ENCODE measurements around the gene DPP3. TPM values are rescaled to one million over a fixed set of nuclear protein-coding genes. Genes with fewer than 3 reads are reported as not detected.
"Not testable (repeated sequence)": the region's sequence is repeated elsewhere in the genome, so short reads cannot be mapped to it uniquely, and the experiment has no call there.

DPP3 gene
- total and polyA plus RNA-seq, 9 donors, result 18.5 to 27.2 (median 23.0) TPM

DNA sequence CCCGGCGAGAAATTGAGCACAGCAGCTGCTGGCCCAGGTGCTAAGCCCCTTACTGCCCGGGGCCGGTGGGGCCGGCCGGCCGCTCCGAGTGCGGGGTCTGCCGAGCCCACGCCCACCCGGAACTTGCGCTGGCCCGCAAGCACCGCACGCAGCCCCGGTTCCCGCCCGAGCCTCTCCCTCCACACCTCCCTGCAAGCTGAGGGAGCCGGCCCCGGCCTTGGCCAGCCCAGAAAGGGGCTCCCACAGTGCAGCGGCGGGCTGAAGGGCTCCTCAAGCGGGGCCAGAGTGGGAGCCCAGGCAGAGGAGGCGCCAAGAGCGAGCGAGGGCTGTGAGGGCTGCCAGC is 39.3 kb upstream of the DPP3 start:
- not testable (repeated sequence) for H3K27ac ChIP-seq (ENCODE audit: low read length); H3K4me3 ChIP-seq (ENCODE audit: low read length); H3K27me3 ChIP-seq (ENCODE audit: control insufficient read depth, insufficient read depth, low read length); H3K9me3 ChIP-seq (replicated peaks; ENCODE audit: control insufficient read depth, low read depth, low read length); H3K4me1 ChIP-seq (ENCODE audit: control insufficient read depth, insufficient read depth, low read length); DNase-seq
- WGBS (ENCODE audit: insufficient coverage), result 89% methylated on average over 18 of the region's 27 CpGs
- H3K36me3 ChIP-seq (ENCODE audit: control insufficient read depth, insufficient read depth, low read length), result peaks cover 14% of the 10 kb centered on the region

DNA sequence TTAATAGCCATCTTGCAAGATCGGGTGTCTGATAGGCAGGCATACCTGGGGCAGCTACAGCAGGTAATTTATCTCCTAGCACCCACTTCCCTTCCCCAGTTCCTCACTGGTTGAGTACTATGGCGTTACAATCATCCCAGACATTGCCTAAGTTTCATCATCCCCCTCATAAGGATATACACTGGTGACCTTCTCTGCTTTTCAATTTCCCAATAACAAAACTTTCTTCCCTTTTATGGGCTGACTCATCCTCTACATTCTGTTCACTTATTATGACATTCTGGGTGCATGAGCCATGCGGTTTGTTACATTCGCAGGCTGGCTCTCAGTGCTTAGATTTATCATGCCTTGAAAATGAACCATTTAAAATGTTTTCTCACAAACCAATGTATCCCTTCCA is 36.6 kb upstream of the DPP3 start:
- no peaks in the 10 kb centered on the region for H3K27me3 ChIP-seq (ENCODE audit: control insufficient read depth, insufficient read depth, low read length)
- DNase-seq, result no peak
- H3K36me3 ChIP-seq (ENCODE audit: control insufficient read depth, insufficient read depth, low read length), result no peaks in the 10 kb centered on the region
- peaks cover 2% of the 10 kb centered on the region for H3K9me3 ChIP-seq (replicated peaks; ENCODE audit: control insufficient read depth, low read depth, low read length)
- 82% methylated on average over 3 of the region's 4 CpGs for WGBS (ENCODE audit: insufficient coverage)
- no peak overlapping the region for H3K27ac ChIP-seq (ENCODE audit: low read length)
- H3K4me1 ChIP-seq (ENCODE audit: control insufficient read depth, insufficient read depth, low read length), result no peaks in the 10 kb centered on the region
- H3K4me3 ChIP-seq (ENCODE audit: low read length), result no peak overlapping the region

DNA sequence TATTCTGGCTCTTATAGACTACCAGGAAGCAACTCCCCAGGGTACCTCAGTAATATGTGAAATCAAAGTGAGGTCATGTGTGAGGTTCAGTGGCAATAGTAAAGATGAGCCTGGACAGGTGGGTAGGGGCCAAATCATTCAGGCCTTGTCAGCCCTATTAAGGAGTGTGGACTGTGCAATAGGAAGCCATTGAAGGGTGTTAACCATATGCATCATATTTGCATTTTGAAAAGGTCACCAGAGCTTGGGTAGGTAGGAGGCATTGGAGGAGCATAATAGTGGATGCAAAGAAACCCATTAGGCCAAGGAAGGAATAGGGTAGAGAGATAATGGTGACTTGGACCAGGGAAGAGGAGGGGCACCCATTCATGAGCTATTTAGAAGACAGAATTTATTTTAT is 33.2 kb upstream of the DPP3 start:
- Histone ChIP-seq H3K27me3 (ENCODE audit: control insufficient read depth, insufficient read depth, low read length) (no peaks in the 10 kb centered on the region), H3K4me3 (ENCODE audit: low read length) (no peak overlapping the region), H3K36me3 (ENCODE audit: control insufficient read depth, insufficient read depth, low read length) (no peaks in the 10 kb centered on the region), H3K9me3 (replicated peaks; ENCODE audit: control insufficient read depth, low read depth, low read length) (peaks cover 2% of the 10 kb centered on the region), H3K4me1 (ENCODE audit: control insufficient read depth, insufficient read depth, low read length) (no peaks in the 10 kb centered on the region), H3K27ac (ENCODE audit: low read length) (no peak overlapping the region)
- DNase-seq, result no peak

DNA sequence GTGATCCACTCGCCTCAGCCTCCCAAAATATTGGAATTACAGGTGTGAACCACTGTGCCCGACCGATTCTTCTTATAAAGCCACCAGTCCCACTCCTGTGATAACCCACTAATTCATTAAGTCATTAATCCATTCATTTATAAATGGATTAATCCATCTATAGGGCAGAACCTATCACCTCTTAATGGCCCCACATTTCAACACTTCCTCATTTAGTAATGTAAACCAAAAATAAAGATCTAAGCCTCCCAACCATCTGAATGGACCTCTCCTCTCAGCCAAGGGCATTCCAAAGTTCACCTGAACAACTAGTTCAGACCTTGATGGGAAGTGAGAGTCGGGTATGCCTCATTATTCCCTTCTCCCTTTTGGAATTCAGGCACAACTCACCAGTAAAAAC is 31.7 kb upstream of the DPP3 start:
- no peaks in the 10 kb centered on the region for H3K4me1 ChIP-seq (ENCODE audit: control insufficient read depth, insufficient read depth, low read length)
- H3K36me3 ChIP-seq (ENCODE audit: control insufficient read depth, insufficient read depth, low read length), result no peaks in the 10 kb centered on the region
- H3K27me3 ChIP-seq (ENCODE audit: control insufficient read depth, insufficient read depth, low read length), result no peaks in the 10 kb centered on the region
- no peak overlapping the region for H3K4me3 ChIP-seq (ENCODE audit: low read length)
- 73% methylated on average over 3 of the region's 4 CpGs for WGBS (ENCODE audit: insufficient coverage)
- H3K9me3 ChIP-seq (replicated peaks; ENCODE audit: control insufficient read depth, low read depth, low read length), result no peaks in the 10 kb centered on the region
- H3K27ac ChIP-seq (ENCODE audit: low read length), result no peak overlapping the region
- DNase-seq, result no peak

DNA sequence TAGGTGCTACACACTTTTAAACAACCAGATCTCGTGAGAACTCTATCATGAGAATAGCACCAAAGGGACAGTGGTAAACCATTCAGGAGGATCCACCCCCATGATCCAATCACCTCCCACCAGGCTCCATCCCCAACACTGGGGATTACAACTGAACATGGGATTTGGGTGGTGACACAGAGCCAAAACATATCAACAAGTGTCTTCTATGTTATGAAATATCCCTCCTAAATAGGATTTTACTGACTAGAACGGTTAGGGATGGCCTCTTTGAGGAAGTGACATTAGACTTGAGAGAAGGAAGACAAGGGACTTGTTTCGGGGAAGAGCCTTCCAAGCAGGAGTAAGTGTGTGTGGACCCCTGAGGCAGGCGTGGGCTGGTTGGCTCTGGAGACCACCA is 29.7 kb upstream of the DPP3 start:
- peaks cover 3% of the 10 kb centered on the region for H3K27me3 ChIP-seq (ENCODE audit: control insufficient read depth, insufficient read depth, low read length)
- 53% methylated on average over 2 of the region's 4 CpGs for WGBS (ENCODE audit: insufficient coverage)
- H3K36me3 ChIP-seq (ENCODE audit: control insufficient read depth, insufficient read depth, low read length), result no peaks in the 10 kb centered on the region
- no peak overlapping the region for H3K27ac ChIP-seq (ENCODE audit: low read length)
- H3K4me3 ChIP-seq (ENCODE audit: low read length), result no peak overlapping the region
- no peak for DNase-seq
- no peaks in the 10 kb centered on the region for H3K9me3 ChIP-seq (replicated peaks; ENCODE audit: control insufficient read depth, low read depth, low read length)
- H3K4me1 ChIP-seq (ENCODE audit: control insufficient read depth, insufficient read depth, low read length), result no peaks in the 10 kb centered on the region

DNA sequence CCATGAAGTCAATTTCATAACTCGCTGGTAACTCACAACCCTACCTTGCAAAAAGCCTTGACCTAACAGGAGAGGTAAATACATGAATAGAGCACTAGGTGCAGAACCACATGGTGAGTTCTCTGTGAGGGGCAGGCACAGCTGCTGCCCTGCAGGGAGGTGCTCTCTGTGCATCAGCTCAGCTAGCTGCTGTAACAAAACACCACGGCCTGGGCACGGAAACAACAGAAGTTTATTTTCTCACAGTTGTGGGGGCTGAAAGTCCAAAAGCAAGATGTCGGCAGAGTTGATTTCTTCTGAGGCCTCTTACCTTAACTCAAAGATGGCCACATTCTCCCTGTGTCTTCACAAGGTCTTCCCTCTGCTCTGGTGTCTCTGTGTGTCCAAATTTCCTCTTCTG is 28.6 kb upstream of the DPP3 start:
- Histone ChIP-seq H3K9me3 (replicated peaks; ENCODE audit: control insufficient read depth, low read depth, low read length) (no peaks in the 10 kb centered on the region), H3K4me3 (ENCODE audit: low read length) (no peak overlapping the region)

DNA sequence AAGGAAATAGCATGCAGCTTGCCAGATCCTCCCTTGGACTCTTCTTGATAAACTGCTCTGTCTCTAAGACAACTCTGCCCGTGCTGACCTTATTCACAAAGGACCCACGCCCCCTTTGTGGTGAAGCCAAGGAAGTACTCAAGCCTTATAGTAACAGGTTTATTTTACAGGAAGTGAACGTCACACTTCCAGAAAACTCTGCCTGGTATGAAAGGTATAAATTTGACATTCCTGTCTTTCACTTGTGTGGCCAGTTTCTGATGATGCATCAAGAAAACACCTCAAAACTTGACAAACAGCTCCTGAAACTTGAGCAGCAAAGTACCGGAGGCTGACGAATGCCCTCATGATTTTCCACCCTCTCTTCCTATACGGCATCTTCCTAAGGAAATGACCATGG is 26.0 kb upstream of the DPP3 start:
- no peaks in the 10 kb centered on the region for H3K4me1 ChIP-seq (ENCODE audit: control insufficient read depth, insufficient read depth, low read length)
- H3K4me3 ChIP-seq (ENCODE audit: low read length), result no peak overlapping the region
- H3K27ac ChIP-seq (ENCODE audit: low read length), result no peak overlapping the region
- no peaks in the 10 kb centered on the region for H3K36me3 ChIP-seq (ENCODE audit: control insufficient read depth, insufficient read depth, low read length)
- no peaks in the 10 kb centered on the region for H3K9me3 ChIP-seq (replicated peaks; ENCODE audit: control insufficient read depth, low read depth, low read length)
- DNase-seq, result no peak
- WGBS (ENCODE audit: insufficient coverage), result 54% methylated on average over 2 of the region's 6 CpGs
- peaks cover 3% of the 10 kb centered on the region for H3K27me3 ChIP-seq (ENCODE audit: control insufficient read depth, insufficient read depth, low read length)

More for the DNA sequence above, 28.6 kb upstream of the DPP3 start:
- Histone ChIP-seq H3K36me3 (ENCODE audit: control insufficient read depth, insufficient read depth, low read length) (no peaks in the 10 kb centered on the region), H3K27me3 (ENCODE audit: control insufficient read depth, insufficient read depth, low read length) (peaks cover 3% of the 10 kb centered on the region), H3K4me1 (ENCODE audit: control insufficient read depth, insufficient read depth, low read length) (no peaks in the 10 kb centered on the region), H3K27ac (ENCODE audit: low read length) (no peak overlapping the region)
- no peak for DNase-seq
- WGBS (ENCODE audit: insufficient coverage), result 79% methylated on average over 3 of the region's 4 CpGs

DNA sequence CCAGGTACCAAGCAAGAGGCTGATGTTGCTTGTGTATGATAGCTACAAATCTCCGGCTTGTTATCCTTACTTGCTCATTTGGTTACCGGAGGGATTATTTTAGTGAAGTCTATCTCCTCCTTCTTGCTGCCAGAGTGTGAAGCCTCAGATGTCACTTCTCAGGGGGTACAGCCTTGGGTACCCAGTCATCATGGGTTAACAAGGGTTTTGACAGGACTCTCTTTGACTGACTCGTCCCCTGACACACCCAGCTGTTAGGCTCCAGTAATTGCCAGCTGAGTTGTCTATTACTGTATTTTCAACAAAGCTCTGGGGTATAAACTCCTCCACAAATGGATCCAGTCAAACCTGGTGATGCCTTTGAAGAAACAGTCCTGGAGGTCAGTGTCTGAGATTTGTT is 25.4 kb upstream of the DPP3 start:
- H3K4me3 ChIP-seq (ENCODE audit: low read length), result no peak overlapping the region
- H3K27me3 ChIP-seq (ENCODE audit: control insufficient read depth, insufficient read depth, low read length), result peaks cover 3% of the 10 kb centered on the region
- no peak for DNase-seq
- no peaks in the 10 kb centered on the region for H3K4me1 ChIP-seq (ENCODE audit: control insufficient read depth, insufficient read depth, low read length)
- no peak overlapping the region for H3K27ac ChIP-seq (ENCODE audit: low read length)
- H3K36me3 ChIP-seq (ENCODE audit: control insufficient read depth, insufficient read depth, low read length), result no peaks in the 10 kb centered on the region
- WGBS (ENCODE audit: insufficient coverage), result 0% methylated on average over 1 of the region's 3 CpGs
- H3K9me3 ChIP-seq (replicated peaks; ENCODE audit: control insufficient read depth, low read depth, low read length), result no peaks in the 10 kb centered on the region

DNA sequence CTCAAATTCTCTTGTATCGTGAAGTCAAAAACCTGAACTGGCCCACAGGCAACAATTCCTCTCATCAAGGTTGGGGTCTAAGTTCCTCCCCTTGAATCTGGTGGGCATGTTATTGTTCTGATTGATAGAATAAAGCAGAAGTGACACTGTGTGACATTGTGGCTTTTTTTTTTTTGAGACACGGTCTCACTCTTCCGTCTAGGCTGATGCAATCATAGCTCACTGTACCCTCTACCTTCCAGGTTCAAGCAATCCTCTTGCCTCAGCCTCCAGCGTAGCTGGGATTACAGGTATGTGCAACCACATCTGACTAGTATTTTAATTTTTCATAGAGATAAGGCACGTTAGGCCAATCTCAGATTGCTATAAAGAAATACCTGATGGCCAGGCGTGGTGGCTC is 22.4 kb upstream of the DPP3 start:
- Histone ChIP-seq H3K4me3 (ENCODE audit: low read length) (no peak overlapping the region), H3K9me3 (replicated peaks; ENCODE audit: control insufficient read depth, low read depth, low read length) (peaks cover 3% of the 10 kb centered on the region)
- no peak for DNase-seq

DNA sequence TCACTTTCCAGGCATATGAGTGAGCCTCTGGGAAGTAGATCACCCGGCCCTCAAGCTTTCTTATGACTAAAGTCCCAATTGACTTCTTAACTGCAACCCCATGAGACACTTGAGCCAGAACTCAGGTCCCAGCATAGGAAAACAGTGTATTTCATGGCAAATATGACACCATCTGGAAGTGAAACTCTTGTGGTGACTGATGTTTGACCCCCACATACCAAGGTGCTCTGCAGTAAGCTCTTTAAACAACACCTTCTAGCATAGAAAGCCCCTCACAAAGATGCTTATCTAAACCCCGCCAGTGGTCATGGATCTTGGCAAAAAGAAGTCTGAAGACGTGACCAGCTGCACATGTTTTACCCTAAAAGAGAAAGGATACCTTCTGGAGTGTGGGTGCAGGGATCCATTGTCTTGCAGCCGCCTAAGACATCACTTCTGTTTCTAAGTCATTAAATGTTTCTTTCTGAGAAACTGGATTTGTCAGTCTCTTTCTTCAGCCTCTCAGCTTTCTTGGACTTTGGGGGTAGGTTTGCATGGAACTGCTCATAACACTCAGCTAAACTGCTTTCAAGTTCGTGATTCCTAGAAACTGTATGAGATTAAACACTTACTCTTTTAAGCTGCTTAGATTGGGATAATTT is 21.0 kb upstream of the DPP3 start:
- H3K9me3 ChIP-seq (replicated peaks; ENCODE audit: control insufficient read depth, low read depth, low read length), result peaks cover 3% of the 10 kb centered on the region
- H3K27me3 ChIP-seq (ENCODE audit: control insufficient read depth, insufficient read depth, low read length), result peaks cover 3% of the 10 kb centered on the region
- no CpG with 5 or more reads among the region's 5 CpGs for WGBS (ENCODE audit: insufficient coverage)
- no peaks in the 10 kb centered on the region for H3K36me3 ChIP-seq (ENCODE audit: control insufficient read depth, insufficient read depth, low read length)
- no peak overlapping the region for H3K4me3 ChIP-seq (ENCODE audit: low read length)
- no peaks in the 10 kb centered on the region for H3K4me1 ChIP-seq (ENCODE audit: control insufficient read depth, insufficient read depth, low read length)
- no peak for DNase-seq
- no peak overlapping the region for H3K27ac ChIP-seq (ENCODE audit: low read length)

More for the DNA sequence above, 22.4 kb upstream of the DPP3 start:
- H3K27ac ChIP-seq (ENCODE audit: low read length), result no peak overlapping the region
- no peaks in the 10 kb centered on the region for H3K4me1 ChIP-seq (ENCODE audit: control insufficient read depth, insufficient read depth, low read length)
- WGBS (ENCODE audit: insufficient coverage), result no CpG with 5 or more reads among the region's 6 CpGs
- peaks cover 3% of the 10 kb centered on the region for H3K27me3 ChIP-seq (ENCODE audit: control insufficient read depth, insufficient read depth, low read length)
- H3K36me3 ChIP-seq (ENCODE audit: control insufficient read depth, insufficient read depth, low read length), result no peaks in the 10 kb centered on the region

DNA sequence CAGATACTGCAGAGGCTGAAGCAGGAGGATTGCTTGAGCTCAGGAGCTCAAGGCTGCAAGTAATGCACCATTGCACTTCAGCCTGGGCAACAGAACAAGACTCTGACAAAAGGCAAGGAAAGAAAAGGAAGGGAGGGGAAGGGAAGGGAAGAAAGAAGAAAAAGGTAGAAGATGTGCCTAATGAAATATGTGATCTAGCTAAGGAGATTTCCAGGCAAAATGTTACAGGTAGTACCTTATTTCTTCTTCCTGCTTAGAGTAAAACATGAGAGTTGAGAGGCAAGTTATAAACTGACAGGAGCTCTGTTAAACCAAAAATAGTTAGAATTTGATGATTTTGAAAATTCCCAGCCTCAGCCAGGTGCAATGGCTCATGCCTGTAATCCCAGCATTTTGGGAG is 18.2 kb upstream of the DPP3 start:
- H3K36me3 ChIP-seq (ENCODE audit: control insufficient read depth, insufficient read depth, low read length), result no peaks in the 10 kb centered on the region
- no peak for DNase-seq
- H3K9me3 ChIP-seq (replicated peaks; ENCODE audit: control insufficient read depth, low read depth, low read length), result peaks cover 3% of the 10 kb centered on the region
- H3K27ac ChIP-seq (ENCODE audit: low read length), result no peak overlapping the region
- no peaks in the 10 kb centered on the region for H3K27me3 ChIP-seq (ENCODE audit: control insufficient read depth, insufficient read depth, low read length)
- H3K4me3 ChIP-seq (ENCODE audit: low read length), result no peak overlapping the region
- peaks cover 17% of the 10 kb centered on the region for H3K4me1 ChIP-seq (ENCODE audit: control insufficient read depth, insufficient read depth, low read length)
